HL-60 (cell line): ENCODE results near the gene SLAMF9.

Experiments
- DNase-seq, 2 experiments: peaks; one replicate each; pipeline ENCODE4 v3.0.0-alpha.2; 2010 to 2020; ENCODE audit warnings: low read depth in 1 of 2, low spot score in 1 of 2
- H3K27ac ChIP-seq: fragments of 250-450 bp; sonication (Bioruptor Pico); replicated peaks from 2 replicates; pipeline ENCODE4 v1.5.1; 2020; ENCODE audit warnings: mild to moderate bottlenecking, moderate library complexity
- H3K27me3 ChIP-seq: fragments of 250-450 bp; sonication (Bioruptor Pico); 2 replicates; pipeline ENCODE4 v1.5.1; 2021; ENCODE audit warnings: mild to moderate bottlenecking, moderate library complexity; ENCODE audit not compliant: insufficient read depth, poor library complexity, severe bottlenecking
- H3K4me3 ChIP-seq: replicated peaks from 2 replicates; pipeline ENCODE4 v1.5.1; 2011; ENCODE audit warnings: mild to moderate bottlenecking, control low read depth, low read length; ENCODE audit not compliant: insufficient read depth
- GABPA ChIP-seq: IDR thresholded peaks from 2 replicates; pipeline ENCODE4 v1.6.1; 2012; ENCODE audit warnings: low read depth
- POLR2AphosphoS5 ChIP-seq: IDR thresholded peaks from 2 replicates; pipeline ENCODE4 v1.6.1; 2012; ENCODE audit warnings: low read depth
- SPI1 ChIP-seq: IDR thresholded peaks from 2 replicates; pipeline ENCODE4 v1.6.1; 2012; ENCODE audit warnings: low read depth, mild to moderate bottlenecking, borderline replicate concordance
- TF ChIP-seq, protein P1 (sequence below): IDR thresholded peaks from 2 replicates; pipeline ENCODE4 v1.6.1; 2012; ENCODE audit warnings: low read depth; ENCODE audit not compliant: insufficient replicate concordance
- TF ChIP-seq, protein P2 (sequence below): IDR thresholded peaks from one replicate; pipeline ENCODE4 v1.5.1; 2011; ENCODE audit warnings: low read length, control low read depth, inconsistent platforms; ENCODE audit not compliant: insufficient read depth

The SLAMF9 gene

DNA sequence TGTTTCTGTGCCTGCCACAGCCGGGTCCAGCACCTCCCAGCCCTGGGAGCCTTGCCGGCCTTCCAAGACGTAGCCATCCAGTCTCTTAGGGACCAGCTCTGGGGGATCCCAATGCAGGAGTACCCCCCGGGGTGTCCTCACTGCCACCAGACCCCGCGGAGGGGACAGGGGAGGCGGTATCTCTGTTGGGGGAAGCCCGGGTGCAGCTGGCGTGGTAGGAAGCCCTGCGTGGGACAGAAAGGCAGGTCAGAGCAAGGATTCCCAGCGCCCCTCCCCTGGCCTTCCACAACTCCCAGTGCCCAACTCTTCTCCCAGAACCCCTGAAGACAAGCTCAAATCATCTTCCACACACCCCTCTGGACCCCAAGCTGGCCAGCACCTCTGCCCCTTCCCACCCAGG is 23.8 kb downstream of the SLAMF9 start:
- no peak overlapping the region for H3K4me3 ChIP-seq
- TF ChIP-seq, protein P1, sequence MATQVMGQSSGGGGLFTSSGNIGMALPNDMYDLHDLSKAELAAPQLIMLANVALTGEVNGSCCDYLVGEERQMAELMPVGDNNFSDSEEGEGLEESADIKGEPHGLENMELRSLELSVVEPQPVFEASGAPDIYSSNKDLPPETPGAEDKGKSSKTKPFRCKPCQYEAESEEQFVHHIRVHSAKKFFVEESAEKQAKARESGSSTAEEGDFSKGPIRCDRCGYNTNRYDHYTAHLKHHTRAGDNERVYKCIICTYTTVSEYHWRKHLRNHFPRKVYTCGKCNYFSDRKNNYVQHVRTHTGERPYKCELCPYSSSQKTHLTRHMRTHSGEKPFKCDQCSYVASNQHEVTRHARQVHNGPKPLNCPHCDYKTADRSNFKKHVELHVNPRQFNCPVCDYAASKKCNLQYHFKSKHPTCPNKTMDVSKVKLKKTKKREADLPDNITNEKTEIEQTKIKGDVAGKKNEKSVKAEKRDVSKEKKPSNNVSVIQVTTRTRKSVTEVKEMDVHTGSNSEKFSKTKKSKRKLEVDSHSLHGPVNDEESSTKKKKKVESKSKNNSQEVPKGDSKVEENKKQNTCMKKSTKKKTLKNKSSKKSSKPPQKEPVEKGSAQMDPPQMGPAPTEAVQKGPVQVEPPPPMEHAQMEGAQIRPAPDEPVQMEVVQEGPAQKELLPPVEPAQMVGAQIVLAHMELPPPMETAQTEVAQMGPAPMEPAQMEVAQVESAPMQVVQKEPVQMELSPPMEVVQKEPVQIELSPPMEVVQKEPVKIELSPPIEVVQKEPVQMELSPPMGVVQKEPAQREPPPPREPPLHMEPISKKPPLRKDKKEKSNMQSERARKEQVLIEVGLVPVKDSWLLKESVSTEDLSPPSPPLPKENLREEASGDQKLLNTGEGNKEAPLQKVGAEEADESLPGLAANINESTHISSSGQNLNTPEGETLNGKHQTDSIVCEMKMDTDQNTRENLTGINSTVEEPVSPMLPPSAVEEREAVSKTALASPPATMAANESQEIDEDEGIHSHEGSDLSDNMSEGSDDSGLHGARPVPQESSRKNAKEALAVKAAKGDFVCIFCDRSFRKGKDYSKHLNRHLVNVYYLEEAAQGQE = no peak
- no peak for TF ChIP-seq SPI1

GRCh38 chr1:159929155-159930051 is 24.6 kb downstream of the SLAMF9 start:
- Histone ChIP-seq H3K27me3 (no peaks in the 10 kb centered on the region), H3K4me3 (no peak overlapping the region), H3K27ac (no peak overlapping the region)
- no peak for TF ChIP-seq POLR2AphosphoS5
- TF ChIP-seq, protein P2, sequence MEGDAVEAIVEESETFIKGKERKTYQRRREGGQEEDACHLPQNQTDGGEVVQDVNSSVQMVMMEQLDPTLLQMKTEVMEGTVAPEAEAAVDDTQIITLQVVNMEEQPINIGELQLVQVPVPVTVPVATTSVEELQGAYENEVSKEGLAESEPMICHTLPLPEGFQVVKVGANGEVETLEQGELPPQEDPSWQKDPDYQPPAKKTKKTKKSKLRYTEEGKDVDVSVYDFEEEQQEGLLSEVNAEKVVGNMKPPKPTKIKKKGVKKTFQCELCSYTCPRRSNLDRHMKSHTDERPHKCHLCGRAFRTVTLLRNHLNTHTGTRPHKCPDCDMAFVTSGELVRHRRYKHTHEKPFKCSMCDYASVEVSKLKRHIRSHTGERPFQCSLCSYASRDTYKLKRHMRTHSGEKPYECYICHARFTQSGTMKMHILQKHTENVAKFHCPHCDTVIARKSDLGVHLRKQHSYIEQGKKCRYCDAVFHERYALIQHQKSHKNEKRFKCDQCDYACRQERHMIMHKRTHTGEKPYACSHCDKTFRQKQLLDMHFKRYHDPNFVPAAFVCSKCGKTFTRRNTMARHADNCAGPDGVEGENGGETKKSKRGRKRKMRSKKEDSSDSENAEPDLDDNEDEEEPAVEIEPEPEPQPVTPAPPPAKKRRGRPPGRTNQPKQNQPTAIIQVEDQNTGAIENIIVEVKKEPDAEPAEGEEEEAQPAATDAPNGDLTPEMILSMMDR = no peak
- no peak for TF ChIP-seq SPI1
- TF ChIP-seq GABPA = no peak
- TF ChIP-seq, protein P1 = no peak
- no peak for DNase-seq

More for the DNA sequence above, 23.8 kb downstream of the SLAMF9 start:
- no peak for DNase-seq
- Histone ChIP-seq H3K27ac (no peak overlapping the region), H3K27me3 (no peaks in the 10 kb centered on the region)

DNA sequence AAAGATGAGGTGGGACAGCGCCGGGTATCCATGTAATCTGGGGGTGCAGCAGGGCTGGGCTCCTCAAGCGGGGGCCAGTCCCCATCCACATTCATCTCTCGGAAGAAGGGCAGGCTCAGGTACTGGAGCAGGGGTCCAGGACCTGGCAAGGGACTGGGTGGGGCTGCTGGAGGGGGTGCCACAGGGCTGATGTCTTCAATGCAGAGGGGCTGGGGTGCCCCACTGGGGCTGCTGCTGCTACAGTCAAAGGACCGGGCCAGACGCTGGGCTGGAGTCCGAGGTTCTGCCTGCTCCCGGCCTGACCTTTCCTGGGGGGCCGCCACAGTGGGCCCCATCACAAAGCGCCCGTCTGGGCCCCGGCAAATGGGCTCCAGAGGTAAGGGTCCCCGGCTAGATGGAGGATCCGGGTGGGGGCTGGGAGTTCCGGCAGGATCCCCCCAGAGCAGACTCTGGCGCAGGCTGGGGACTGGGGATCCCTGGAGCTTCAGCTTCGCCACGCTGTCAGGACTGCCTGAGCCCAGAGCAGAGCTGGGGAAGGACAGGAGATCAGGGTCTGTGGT is 25.5 kb downstream of the SLAMF9 start:
- no peak for DNase-seq
- H3K27me3 ChIP-seq = no peaks in the 10 kb centered on the region
- TF ChIP-seq, protein P2 = no peak
- TF ChIP-seq SPI1 = no peak
- TF ChIP-seq GABPA = no peak
- no peak for TF ChIP-seq POLR2AphosphoS5
- TF ChIP-seq, protein P1 = no peak
- H3K27ac ChIP-seq = no peak overlapping the region
- no peak overlapping the region for H3K4me3 ChIP-seq
